Amniotic epithelial cell (primary cell): Measurements from ENCODE around the gene DIS3L2.
A peak's percentile ranks its signal among the peaks of the same experiment; 100 is the strongest.

Experiments
- DNase-seq: peaks from one replicate; pipeline ENCODE4 v3.0.0-alpha.2; 2010; ENCODE audit warnings: low read depth

The DIS3L2 gene

GRCh38 chr2:232268636-232269165 lies 307.2 kb downstream of the DIS3L2 start:
- no peak for DNase-seq

- DNase-seq: no peak
These were observed 308.4 kb downstream of the DIS3L2 start for GRCh38 chr2:232269867-232270266.

GRCh38 chr2:232273903-232274643 lies 312.6 kb downstream of the DIS3L2 start:
- DNase-seq: no peak

GRCh38 chr2:232275670-232276069 lies 314.2 kb downstream of the DIS3L2 start:
- no peak for DNase-seq

- no peak for DNase-seq
These were observed 314.7 kb downstream of the DIS3L2 start for GRCh38 chr2:232276084-232276732.

DNA sequence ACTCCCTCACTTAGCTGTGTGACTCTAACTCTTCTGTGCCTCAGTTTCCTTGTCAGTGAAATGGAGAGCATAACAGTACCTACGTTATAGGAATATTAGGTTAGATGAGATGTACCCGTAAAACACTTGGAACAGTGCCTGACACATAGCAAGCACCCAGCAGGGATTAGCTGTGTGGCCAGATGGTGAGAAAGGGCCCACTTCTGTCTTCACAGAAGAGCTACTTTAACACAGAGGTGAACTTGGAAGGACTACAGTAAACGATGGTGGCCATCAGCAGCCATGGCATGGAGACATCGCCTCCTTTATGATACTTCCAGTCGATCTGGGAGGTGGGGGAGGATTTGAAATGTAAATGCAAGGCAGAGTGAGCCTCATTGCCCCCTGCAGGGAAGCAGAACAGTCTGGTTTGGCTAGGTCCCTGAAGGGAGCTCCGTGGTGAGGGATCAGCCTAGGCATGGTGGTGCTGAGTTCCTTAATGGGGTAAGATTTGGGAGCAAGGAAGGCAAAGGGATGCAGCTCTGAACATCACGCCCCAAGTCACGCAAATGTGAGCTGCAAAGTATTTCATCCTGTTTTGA lies 315.3 kb downstream of the DIS3L2 start:
- no peak for DNase-seq

- DNase-seq: no peak
These were observed 317.0 kb downstream of the DIS3L2 start for GRCh38 chr2:232278534-232278933.

GRCh38 chr2:232280341-232280740 lies 318.8 kb downstream of the DIS3L2 start:
- DNase-seq: peak; percentile 26

- no peak for DNase-seq
These were observed 320.5 kb downstream of the DIS3L2 start for GRCh38 chr2:232281858-232282507.

- no peak for DNase-seq
These were observed 321.1 kb downstream of the DIS3L2 start for GRCh38 chr2:232282508-232283055.

- DNase-seq: no peak
These were observed 324.7 kb downstream of the DIS3L2 start for GRCh38 chr2:232286001-232286868.

DNA sequence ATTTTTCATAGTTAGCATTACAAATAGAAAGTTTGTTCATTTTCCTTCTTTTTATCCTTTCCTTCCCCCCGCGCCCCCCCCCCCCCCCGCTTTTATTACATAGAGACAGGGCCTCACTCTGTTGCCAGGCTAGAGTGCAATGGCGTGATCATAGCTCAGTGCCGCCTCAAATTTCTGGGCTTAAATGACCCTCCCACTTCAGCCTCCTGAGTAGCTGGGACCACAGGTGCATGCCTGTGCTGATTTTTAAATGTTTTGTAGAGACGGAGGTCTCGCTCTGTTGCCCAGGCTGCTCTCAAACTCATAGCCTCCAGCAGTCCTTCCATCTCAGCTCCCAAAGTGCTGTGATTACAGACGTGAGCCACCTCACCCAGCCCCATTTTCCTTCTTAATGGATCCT lies 325.8 kb downstream of the DIS3L2 start:
- no peak for DNase-seq

- no peak for DNase-seq
These were observed 327.0 kb downstream of the DIS3L2 start for GRCh38 chr2:232288489-232289030.

DNA sequence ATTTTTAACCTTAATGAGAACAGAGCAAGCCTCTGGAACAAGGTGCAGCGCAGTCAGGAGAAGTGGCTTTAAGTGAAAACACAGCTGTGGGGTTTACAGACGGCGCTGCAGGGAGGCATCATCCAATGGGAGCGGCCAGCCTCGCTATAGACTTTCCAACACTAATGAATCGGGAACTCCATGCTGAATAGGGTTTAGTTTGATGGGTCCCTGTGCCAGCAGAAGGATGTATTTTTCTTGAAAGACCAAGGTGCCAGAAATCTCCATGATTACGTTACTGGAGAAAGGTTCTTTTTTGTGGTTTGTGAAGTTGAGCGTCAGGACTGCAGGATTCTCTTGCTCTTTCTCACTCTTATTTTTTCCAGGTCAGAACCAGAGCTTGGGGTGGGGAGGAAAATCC lies 329.2 kb downstream of the DIS3L2 start:
- DNase-seq: no peak

- no peak for DNase-seq
These were observed 329.8 kb downstream of the DIS3L2 start for GRCh38 chr2:232291343-232291742.

DNA sequence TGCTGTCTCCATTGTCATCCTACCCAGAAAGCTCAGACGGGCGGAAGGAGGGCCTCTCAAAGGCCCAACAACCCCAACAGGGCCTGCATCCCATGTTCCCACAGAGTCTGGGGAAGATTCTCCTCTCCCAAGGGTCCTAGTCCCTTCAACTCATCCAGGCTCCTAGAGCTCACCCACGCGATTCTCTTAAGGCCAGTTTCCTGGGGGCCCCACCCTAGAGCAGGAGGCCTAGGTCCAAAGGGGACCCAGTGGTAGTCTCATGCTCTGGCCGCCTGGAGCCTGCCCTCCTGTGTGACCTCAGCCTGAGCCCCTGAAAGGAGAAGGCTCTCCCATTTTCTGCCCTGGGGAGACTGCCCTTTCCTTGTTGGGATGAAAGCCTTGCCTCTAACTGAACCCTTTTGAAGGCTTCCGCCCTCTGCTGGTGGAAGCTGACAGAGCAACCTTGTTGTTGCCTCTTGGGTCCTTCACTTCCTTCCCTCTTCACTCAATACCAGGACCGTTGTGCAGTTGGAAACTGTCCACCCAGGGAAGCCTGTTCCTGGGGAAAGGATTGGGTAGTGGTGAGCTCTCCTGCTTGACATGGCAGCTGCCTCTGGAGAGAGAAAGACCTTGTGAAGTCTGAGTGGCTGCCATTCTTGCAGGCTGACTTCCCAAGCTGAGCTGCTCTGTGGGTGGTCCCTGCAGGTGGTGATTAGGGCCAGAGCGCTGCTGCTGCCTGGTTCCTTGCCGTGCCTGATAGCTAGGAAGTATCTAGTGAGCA lies 331.1 kb downstream of the DIS3L2 start:
- peak; percentile 56 for DNase-seq

DNA sequence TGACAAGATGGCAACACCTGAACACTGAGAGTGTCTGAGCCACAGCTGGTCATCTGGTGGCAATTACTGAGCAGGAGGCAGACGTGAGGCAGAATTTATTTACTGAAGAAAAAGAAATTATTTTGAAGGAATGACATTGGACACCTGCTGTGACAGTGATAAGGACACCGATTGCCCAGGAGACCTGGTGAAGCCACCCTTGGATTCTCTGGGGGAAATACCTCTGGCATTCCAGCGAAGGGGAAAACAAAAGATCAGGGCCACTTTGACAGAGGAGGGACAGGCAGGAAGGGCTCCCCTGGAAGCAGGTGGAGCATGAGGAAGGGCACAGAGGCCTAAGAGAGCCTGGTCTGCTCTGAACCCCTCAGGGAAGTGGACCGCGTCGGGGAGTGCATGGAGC lies 331.7 kb downstream of the DIS3L2 start:
- no peak for DNase-seq

DNA sequence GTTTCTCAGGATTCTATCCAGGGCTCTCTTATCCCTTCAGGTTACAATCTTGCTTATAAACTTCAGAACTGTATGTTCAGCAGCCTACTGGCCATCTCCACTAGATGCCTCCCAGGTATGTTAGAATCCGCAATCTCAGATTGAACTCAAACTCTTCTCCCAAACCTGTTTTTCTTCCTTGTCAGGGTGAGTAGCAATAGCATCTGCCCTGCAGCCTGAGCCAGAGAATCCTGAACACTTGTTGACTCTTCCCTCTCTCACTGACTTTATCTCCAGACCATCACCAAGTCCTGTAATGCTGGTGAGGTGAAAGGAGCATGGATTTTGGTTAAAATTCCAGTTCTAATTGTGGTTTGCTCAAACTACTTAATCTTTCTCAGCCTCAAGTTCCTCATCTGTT lies 334.5 kb downstream of the DIS3L2 start:
- DNase-seq: no peak

DNA sequence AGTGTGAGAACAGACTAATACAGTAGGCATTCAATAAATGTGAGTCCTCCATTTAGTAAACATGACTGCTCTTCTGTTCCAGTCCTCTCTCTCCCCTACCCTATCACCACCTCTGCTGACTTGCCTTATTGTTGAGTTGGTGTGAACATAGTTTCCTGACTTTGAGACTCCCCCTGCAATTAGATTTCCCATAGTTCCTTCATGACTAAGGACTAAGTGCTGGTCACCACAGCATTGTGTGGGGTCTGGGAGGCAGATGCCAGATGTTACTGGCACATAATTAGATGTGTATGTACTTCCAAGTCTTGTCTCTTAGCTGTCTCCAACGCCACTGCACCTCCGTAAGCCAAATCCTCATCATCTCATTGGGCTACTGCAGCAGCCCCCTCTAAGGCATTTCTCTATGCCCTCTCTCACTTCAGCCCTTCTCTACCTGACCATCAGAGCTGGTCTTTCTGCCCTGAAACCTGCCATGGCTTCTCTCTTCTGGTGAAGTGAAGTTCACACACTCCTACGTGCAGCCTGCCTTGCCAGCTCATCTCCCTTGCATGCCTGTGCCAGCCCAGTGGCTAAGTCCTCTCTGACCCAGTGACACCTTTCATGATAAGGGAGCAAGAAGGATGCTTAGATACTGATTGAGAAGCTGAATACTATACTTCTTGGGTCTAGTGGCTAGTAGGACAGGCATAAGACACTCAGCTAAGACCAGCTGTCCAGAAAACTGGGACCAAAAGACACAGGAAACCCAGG lies 335.4 kb downstream of the DIS3L2 start:
- no peak for DNase-seq

GRCh38 chr2:232299084-232299483 lies 337.6 kb downstream of the DIS3L2 start:
- no peak for DNase-seq
